Measurements from ENCODE around the gene XPR1. TPM values are rescaled to one million over a fixed set of nuclear protein-coding genes. Genes with fewer than 3 reads are reported as not detected.

Gene XPR1
- total and polyA plus RNA-seq, 8 donors = 0.92 to 27.0 (median 4.5) TPM

GRCh38 chr1:180901076-180901990 is 269.5 kb downstream of the XPR1 start:
- Histone ChIP-seq H3K27me3 (no peaks in the 10 kb centered on the region), H3K27ac (no peak overlapping the region), H3K9me3 (no peaks in the 10 kb centered on the region), H3K4me1 (peaks cover 0 to 11% (median 6%) of the 10 kb centered on the region in 4 donors), H3K4me3 (no peak overlapping the region), H3K36me3 (no peaks in the 10 kb centered on the region)
- intact Hi-C loops (cut with DNase I; ENCODE audit: low total_unique reads) = no loop called here
- 82 to 87% (median 85%) methylated on average over 13 of the region's 13 CpGs for WGBS, 5 donors
- TF ChIP-seq EP300 (IDR thresholded peaks at IDR 0.05) = no peak
- no peak for TF ChIP-seq POLR2AphosphoS5 (IDR thresholded peaks at IDR 0.05)
- no peak for TF ChIP-seq CTCF (IDR thresholded peaks at IDR 0.05)
- no peak for TF ChIP-seq POLR2A (IDR thresholded peaks at IDR 0.05)
- DNase-seq = no peak

- Histone ChIP-seq H3K27me3 (no peaks in the 10 kb centered on the region), H3K27ac (no peak overlapping the region), H3K9me3 (no peaks in the 10 kb centered on the region), H3K4me3 (no peak overlapping the region), H3K36me3 (no peaks in the 10 kb centered on the region), H3K4me1 (peaks cover 0 to 11% (median 6%) of the 10 kb centered on the region in 4 donors)
- DNase-seq = no peak
- TF ChIP-seq POLR2A (IDR thresholded peaks at IDR 0.05) (no peak), CTCF (IDR thresholded peaks at IDR 0.05) (no peak), EP300 (IDR thresholded peaks at IDR 0.05) (no peak), POLR2AphosphoS5 (IDR thresholded peaks at IDR 0.05) (no peak)
- WGBS, 5 donors = 81 to 87% (median 87%) methylated on average over 3 of the region's 3 CpGs
- intact Hi-C loops (cut with DNase I; ENCODE audit: low total_unique reads) = no loop called here
Measured at GRCh38 chr1:180902541-180902940, 270.7 kb downstream of the XPR1 start.

- no peaks in the 10 kb centered on the region for H3K27me3 ChIP-seq
- 90 to 95% (median 92%) methylated on average over 8 of the region's 8 CpGs for WGBS, 5 donors
- TF ChIP-seq POLR2AphosphoS5 (IDR thresholded peaks at IDR 0.05) (no peak), POLR2A (IDR thresholded peaks at IDR 0.05) (no peak), CTCF (IDR thresholded peaks at IDR 0.05) (no peak), EP300 (IDR thresholded peaks at IDR 0.05) (no peak)
- H3K9me3 ChIP-seq = no peaks in the 10 kb centered on the region
- no peak for DNase-seq
- no peak overlapping the region for H3K27ac ChIP-seq
- intact Hi-C loops (cut with DNase I; ENCODE audit: low total_unique reads) = no loop called here
- H3K36me3 ChIP-seq = no peaks in the 10 kb centered on the region
- H3K4me1 ChIP-seq = peaks cover 0 to 5% (median 0%) of the 10 kb centered on the region in 4 donors
- H3K4me3 ChIP-seq = no peak overlapping the region
Measured at GRCh38 chr1:180905927-180906326, 274.1 kb downstream of the XPR1 start.

- no peak for DNase-seq
- WGBS, 5 donors = 83 to 92% (median 90%) methylated on average over 9 of the region's 9 CpGs
- peaks cover 0 to 11% (median 2%) of the 10 kb centered on the region in 4 donors for H3K4me1 ChIP-seq
- no peak overlapping the region for H3K4me3 ChIP-seq
- no peaks in the 10 kb centered on the region for H3K9me3 ChIP-seq
- peaks cover 0 to 2% (median 2%) of the 10 kb centered on the region in 3 donors for H3K27me3 ChIP-seq
- no peak overlapping the region for H3K27ac ChIP-seq
- intact Hi-C loops (cut with DNase I; ENCODE audit: low total_unique reads) = no loop called here
- no peaks in the 10 kb centered on the region for H3K36me3 ChIP-seq
- no peak for TF ChIP-seq POLR2A (IDR thresholded peaks at IDR 0.05)
- no peak for TF ChIP-seq EP300 (IDR thresholded peaks at IDR 0.05)
- no peak for TF ChIP-seq POLR2AphosphoS5 (IDR thresholded peaks at IDR 0.05)
- TF ChIP-seq CTCF (IDR thresholded peaks at IDR 0.05) = no peak
Measured at GRCh38 chr1:180906511-180906910, 274.7 kb downstream of the XPR1 start.
